Hepatocyte (in vitro differentiated cells): ENCODE data around the gene USE1.

ENCODE experiments used
- EZH2 ChIP-seq: fragments of 200-600 bp; sonication (generic); IDR thresholded peaks from 2 replicates; pipeline ENCODE4 v1.6.1; 2016; ENCODE audit warnings: antibody characterized with exemption, mild to moderate bottlenecking, borderline replicate concordance
- TF ChIP-seq, protein P1 (sequence below): fragments of 200-600 bp; sonication (generic); IDR thresholded peaks from 2 replicates; pipeline ENCODE4 v1.5.1; 2016; ENCODE audit warnings: antibody characterized with exemption, mild to moderate bottlenecking; ENCODE audit not compliant: poor library complexity

DNA sequence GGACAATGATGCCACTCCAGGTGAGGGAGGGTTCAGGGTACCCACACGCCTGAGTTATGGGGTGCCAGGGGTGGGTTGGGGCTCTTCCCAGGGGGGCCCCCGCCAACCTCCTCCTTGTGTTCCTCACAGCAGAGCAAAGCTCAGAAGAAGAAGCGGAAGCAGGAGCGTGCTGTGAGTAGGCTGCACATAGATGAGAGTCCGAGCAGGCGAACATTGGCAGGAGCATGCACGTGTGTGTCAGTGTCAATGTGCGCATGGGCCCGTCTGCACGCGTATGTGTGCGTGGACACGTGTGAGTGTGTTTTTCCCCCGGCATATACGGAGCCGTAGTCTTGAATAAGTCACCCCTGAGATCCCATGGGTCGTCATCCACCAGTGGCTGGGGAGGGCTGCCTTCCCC is 12.4 kb upstream of the USE1 start:
- TF ChIP-seq, protein P1, sequence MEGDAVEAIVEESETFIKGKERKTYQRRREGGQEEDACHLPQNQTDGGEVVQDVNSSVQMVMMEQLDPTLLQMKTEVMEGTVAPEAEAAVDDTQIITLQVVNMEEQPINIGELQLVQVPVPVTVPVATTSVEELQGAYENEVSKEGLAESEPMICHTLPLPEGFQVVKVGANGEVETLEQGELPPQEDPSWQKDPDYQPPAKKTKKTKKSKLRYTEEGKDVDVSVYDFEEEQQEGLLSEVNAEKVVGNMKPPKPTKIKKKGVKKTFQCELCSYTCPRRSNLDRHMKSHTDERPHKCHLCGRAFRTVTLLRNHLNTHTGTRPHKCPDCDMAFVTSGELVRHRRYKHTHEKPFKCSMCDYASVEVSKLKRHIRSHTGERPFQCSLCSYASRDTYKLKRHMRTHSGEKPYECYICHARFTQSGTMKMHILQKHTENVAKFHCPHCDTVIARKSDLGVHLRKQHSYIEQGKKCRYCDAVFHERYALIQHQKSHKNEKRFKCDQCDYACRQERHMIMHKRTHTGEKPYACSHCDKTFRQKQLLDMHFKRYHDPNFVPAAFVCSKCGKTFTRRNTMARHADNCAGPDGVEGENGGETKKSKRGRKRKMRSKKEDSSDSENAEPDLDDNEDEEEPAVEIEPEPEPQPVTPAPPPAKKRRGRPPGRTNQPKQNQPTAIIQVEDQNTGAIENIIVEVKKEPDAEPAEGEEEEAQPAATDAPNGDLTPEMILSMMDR, result no peak
- no peak for TF ChIP-seq EZH2
